GM11168 (cell line): ENCODE results near the gene TMC3.

Experiments used
- in situ Hi-C: fragments of 300-500 bp; cut with MboI; formaldehyde crosslinking; loops from one replicate; pipeline ENCODE4 v1.12.0; 2022; ENCODE audit warnings: low sequenced_read_pairs; ENCODE audit not compliant: unreplicated experiment

The TMC3 gene

GRCh38 chr15:81386947-81387346 lies 12.9 kb upstream of the TMC3 start:
- in situ Hi-C loops, result no loop called here

GRCh38 chr15:81385721-81386076 lies 11.7 kb upstream of the TMC3 start:
- in situ Hi-C loops, result no loop called here

- in situ Hi-C loops, result no loop called here
Observed at GRCh38 chr15:81384891-81385720, 11.1 kb upstream of the TMC3 start.

DNA sequence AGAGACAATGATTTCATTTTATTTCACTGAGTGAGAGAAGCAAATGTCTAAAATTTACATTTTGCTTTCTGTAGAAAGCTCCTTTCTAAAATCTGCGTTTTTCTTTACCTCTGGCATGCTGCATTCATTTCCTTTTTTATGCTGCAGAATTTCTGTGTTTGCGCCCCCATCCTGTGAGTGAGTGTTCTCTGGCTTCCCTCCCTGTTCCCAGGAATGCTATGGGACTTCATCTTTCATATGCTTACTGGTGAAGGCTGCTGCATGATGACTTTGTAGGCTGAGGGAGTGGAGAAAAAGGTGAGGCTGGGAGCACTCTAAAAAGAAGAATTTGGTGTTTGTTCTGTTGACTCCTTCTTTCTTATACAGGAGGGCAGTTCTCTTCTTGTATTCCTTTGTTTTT lies 7.7 kb upstream of the TMC3 start:
- in situ Hi-C loops, result no loop called here

DNA sequence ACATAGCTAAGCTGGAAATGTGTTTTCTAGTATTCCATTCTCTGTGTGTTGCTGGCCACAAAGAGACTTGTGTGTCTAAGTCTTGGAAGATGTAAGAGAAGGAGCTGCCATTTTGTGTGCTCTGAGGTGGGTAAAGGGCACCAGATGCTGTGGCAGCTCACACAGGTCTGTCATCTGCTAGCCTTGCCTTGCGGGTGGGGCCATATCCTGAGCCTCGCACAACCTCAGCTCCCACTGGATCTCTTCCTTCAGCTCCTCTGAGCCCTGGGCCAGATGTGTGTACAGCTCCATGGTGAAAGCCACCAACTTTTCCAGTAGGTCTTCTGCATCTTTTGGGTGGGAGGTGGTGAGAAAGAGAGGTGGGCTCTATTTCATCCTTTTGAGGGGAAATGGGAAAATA lies 6.7 kb upstream of the TMC3 start:
- in situ Hi-C loops, result no loop called here

- in situ Hi-C loops, result no loop called here
Observed at GRCh38 chr15:81380203-81380602, 6.2 kb upstream of the TMC3 start.

GRCh38 chr15:81379269-81379668 lies 5.3 kb upstream of the TMC3 start:
- in situ Hi-C loops, result no loop called here

DNA sequence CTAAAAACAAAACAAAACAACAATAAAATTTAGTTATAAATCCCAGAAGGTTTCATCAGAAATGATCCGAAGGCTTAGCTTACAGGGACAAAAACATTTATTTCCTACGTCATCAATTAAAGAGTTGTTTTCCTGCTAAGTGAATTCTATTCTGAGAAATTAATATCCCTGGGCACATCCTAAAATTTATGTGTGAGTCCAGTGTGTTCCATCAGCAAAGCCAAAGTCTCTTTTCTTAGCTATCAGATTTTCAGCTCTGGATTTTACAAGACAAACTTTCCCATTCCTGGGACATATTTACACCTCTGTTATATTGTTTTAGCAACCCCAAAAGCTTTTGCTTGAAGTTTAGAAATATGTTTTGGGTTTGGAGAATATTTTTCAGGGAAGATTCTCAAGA lies 4.4 kb upstream of the TMC3 start:
- in situ Hi-C loops, result no loop called here

- in situ Hi-C loops, result no loop called here
Observed at GRCh38 chr15:81377871-81378270, 3.9 kb upstream of the TMC3 start.

- in situ Hi-C loops, result no loop called here
Observed at GRCh38 chr15:81376231-81376630, 2.2 kb upstream of the TMC3 start.

DNA sequence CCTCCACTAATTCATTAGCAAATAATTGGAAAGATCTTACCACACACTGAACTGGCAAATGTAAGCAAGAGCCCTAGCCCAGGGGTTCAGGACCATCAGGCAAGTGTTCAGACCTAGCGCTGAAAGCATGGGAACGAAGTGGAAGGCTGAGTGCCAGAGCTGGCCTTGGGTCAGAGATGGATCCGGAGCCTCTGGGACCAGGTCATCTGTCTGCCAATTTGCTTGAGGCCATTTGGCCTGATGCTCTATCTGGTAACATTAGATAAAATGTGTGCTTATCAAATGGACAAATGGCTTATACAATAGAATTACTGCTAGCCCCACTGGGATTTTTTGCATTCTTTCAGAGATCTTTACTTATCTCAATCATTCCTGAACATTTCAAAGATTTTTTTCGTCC lies 1.4 kb upstream of the TMC3 start:
- in situ Hi-C loops, result no loop called here

GRCh38 chr15:81373176-81373575 lies 837 bp downstream of the TMC3 start:
- in situ Hi-C loops, result no loop called here

DNA sequence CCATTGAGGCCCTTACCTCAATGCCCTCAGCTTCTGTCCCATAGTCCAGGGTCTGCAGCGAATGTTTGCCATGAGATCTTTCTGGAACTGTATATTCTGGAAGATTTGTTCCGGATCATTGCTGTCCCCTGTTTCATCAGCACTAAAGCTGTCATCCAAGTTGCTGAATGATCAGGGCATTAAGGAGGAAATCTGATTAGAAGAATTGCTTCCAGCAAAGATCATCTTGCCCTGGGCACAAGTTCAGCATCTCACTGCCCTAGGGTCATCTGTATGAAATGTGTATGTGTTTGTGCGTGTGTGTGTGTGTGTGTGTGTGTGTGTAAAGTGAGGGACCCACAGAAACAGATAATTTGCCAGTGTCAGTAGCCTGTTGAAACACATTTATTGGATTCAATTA lies 1.4 kb downstream of the TMC3 start:
- in situ Hi-C loops, result no loop called here

DNA sequence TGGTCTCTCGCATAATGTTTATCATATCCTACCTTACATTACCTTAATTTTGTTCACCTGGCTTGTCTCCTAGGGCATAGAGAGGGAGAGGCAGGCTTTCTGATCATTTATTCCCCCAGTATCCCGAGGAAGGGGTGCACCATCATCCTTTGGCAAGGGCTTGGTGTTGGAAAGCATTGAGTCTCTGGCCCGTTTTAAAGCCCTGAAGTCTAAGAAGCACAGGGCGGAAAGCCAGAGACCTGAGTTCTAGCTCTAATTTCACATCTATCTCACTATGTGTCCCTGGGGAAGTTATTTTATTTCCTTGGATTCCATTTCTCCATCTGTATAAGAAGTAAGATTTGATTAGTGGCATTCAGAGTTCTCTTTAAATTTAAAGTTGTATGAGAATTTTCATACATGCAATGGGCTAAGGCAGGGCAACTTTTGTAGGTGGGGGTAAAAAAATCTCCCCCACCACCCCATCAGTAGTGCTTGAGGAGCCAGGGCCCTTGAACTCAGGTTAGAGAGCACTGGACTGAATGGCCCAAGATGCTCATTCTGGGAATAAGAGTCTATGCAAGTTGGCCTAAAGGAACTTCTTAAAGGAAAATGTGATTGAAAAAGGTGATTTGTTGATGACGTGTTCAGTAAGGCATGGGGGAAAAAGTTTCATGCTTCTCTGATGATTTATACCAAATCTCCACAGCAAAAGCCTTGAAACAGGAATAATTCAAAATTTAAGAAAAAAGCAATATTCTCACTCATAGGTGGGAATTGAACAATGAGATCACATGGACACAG lies 10.1 kb downstream of the TMC3 start:
- in situ Hi-C loops, result no loop called here

DNA sequence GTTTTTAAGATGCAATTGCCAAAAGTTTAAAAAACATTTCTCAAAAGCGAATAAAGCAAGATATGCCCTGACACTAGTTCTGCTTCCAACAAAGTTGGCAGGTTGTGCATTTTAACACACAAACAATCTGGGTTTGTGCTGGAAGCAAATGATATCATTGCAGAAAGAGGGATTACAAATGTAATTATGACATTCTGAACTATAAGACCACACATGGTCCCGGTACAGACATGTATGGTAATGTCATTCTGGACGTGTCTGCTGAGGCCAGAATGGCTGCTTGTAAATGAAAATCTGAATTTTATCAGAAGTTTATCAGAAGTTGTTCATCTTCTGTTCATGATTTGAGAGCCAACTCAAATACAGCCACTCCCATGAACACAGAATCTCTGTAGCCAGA lies 10.7 kb downstream of the TMC3 start:
- in situ Hi-C loops, result no loop called here

DNA sequence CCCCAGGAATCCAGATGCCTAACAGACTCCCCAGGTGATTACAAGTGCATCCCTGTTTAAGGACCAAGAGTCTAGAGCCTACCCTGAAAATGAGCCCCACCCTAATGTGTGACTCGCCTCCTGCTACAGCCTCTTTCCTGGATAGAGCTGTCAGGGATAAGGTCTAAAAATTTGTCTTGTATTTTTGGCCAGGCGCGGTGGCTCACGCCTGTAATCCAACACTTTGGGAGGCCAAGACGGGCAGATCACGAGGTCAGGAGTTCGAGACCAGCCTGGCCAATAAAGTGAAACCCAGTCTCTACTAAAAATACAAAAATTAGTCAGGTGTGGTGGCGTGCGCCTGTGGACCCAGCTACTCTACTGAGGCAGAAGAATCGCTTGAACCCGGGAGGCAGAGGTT lies 11.2 kb downstream of the TMC3 start:
- in situ Hi-C loops, result no loop called here

GRCh38 chr15:81361891-81362290 lies 12.1 kb downstream of the TMC3 start:
- in situ Hi-C loops, result no loop called here

- in situ Hi-C loops, result no loop called here
Observed at GRCh38 chr15:81360491-81360890, 13.5 kb downstream of the TMC3 start.

- in situ Hi-C loops, result no loop called here
Observed at GRCh38 chr15:81358248-81358647, 15.8 kb downstream of the TMC3 start.

DNA sequence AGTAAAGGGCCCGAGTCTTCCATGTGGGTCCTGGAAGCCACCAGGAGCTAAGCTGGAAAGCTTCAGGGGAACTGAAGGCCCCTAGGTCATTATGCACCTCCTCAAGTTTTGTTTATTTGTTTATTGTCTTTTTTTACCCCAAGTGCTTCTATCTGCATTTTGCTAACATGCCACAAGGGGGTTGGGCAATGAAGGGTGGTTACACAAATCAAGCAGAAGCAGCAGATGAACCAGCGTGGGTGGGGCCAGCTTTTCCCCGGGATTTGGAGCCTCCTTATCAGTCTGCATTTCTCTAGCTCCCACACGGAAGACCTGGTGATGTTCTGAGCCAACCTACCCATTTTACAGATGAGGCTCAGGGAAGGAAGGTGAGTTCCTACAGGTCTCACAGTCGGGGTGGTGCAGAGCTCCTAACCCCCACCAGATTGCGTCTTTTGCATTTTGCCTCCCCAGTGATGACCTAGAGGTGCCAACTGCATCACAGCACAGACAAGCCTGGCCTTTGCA lies 16.8 kb downstream of the TMC3 start:
- in situ Hi-C loops, result no loop called here

DNA sequence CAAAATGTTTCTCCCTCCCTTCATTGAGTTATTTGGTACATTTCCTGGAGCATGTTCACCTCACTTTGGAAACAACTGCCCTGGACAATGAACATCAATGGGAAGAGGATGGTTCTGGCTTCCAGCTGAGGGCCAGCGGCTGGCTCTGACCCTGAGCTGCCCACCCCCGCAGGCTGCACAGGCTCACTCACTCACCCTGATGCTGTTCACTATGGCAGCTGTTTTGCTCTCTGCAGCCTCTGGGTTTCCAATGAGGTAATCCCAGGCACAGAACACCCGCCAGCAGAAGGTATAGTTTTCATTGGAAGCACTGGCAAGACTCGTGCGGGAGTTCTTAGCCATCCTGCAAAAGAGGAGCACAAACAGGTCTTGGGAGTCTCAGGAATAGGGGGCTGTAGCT lies 17.8 kb downstream of the TMC3 start:
- in situ Hi-C loops, result no loop called here

DNA sequence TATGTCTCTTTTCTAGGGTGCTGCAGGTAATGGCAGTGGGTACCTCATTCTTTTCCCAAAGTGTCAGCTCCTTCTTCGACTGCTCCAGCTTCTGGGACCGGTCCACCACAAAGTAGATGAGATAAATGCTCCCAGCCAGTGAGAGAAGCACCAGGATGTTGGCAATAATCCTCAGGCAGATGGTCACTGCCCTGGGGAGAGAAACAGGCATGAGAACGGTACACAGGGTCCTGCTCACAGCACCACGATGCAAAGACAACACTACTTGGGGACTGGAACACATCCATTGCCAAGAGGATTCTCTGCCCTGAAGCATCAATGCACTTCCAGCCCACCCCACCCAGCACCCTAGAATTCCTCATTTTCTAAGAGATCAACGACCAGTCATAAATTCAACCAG lies 22.4 kb downstream of the TMC3 start:
- in situ Hi-C loops, result no loop called here
